ENCODE results near the gene INO80.
"Not testable (repeated sequence)": the region's sequence is repeated elsewhere in the genome, so short reads cannot be mapped to it uniquely, and the experiment has no call there.

The INO80 gene

GRCh38 chr15:40992241-40992741 lies 123.8 kb downstream of the INO80 start:
- DNase-seq: peak; percentile 31

GRCh38 chr15:40991355-40991754 lies 124.7 kb downstream of the INO80 start:
- DNase-seq: no peak

GRCh38 chr15:40990789-40991188 lies 125.3 kb downstream of the INO80 start:
- no peak for DNase-seq

- no peak for DNase-seq
Observed at GRCh38 chr15:40990080-40990479, 126.0 kb downstream of the INO80 start.

GRCh38 chr15:40988156-40988555 lies 127.9 kb downstream of the INO80 start:
- no peak for DNase-seq

GRCh38 chr15:40986820-40987219 lies 129.3 kb downstream of the INO80 start:
- DNase-seq: no peak

- peak; percentile 54 for DNase-seq
Observed at GRCh38 chr15:40985541-40986330, 130.3 kb downstream of the INO80 start.

- peak; percentile 84 for DNase-seq
Observed at GRCh38 chr15:40984964-40985363, 131.1 kb downstream of the INO80 start.

GRCh38 chr15:40984406-40984805 lies 131.7 kb downstream of the INO80 start:
- no peak for DNase-seq

GRCh38 chr15:40982855-40983254 lies 133.2 kb downstream of the INO80 start:
- peak; percentile 41 for DNase-seq

- no peak for DNase-seq
Observed at GRCh38 chr15:40981186-40981585, 134.9 kb downstream of the INO80 start.

- DNase-seq: no peak
Observed at GRCh38 chr15:40978562-40978961, 137.5 kb downstream of the INO80 start.

GRCh38 chr15:40978141-40978540 lies 137.9 kb downstream of the INO80 start:
- no peak for DNase-seq

GRCh38 chr15:40976819-40977218 lies 139.3 kb downstream of the INO80 start:
- no peak for DNase-seq

GRCh38 chr15:40974879-40975278 lies 141.2 kb downstream of the INO80 start:
- no peak for DNase-seq

GRCh38 chr15:40969363-40969762 lies 146.7 kb downstream of the INO80 start:
- DNase-seq: no peak

GRCh38 chr15:40968290-40969085 lies 147.6 kb downstream of the INO80 start:
- no peak for DNase-seq

- no peak for DNase-seq
Observed at GRCh38 chr15:40964634-40965033, 151.4 kb downstream of the INO80 start.

- DNase-seq: no peak
Observed at GRCh38 chr15:40964006-40964405, 152.1 kb downstream of the INO80 start.

GRCh38 chr15:40963201-40963600 lies 152.9 kb downstream of the INO80 start:
- DNase-seq: no peak

- not testable (repeated sequence) for DNase-seq
Observed at GRCh38 chr15:40962317-40962716, 153.8 kb downstream of the INO80 start.

GRCh38 chr15:40961740-40962139 lies 154.3 kb downstream of the INO80 start:
- DNase-seq: not testable (repeated sequence)

- DNase-seq: no peak
Observed at GRCh38 chr15:40960925-40961324, 155.2 kb downstream of the INO80 start.

Measured in fibroblast of skin of right biceps (primary cell).